NCI-H524 (cell line): ENCODE results near the gene S1PR4.
A peak's percentile ranks its signal among the peaks of the same experiment; 100 is the strongest.
"Not testable (repeated sequence)": the region's sequence is repeated elsewhere in the genome, so short reads cannot be mapped to it uniquely, and the experiment has no call there.

ENCODE experiments used
- DNase-seq, 2 experiments: peaks; one replicate each; lab custom pipeline; 2025; lab: John Stamatoyannopoulos, UW

The S1PR4 gene

GRCh38 chr19:3179739-3180293 lies 1.2 kb downstream of the S1PR4 start:
- DNase-seq: no peak

- DNase-seq: no peak
These were observed 5.4 kb downstream of the S1PR4 start for GRCh38 chr19:3183721-3184641.

- peak; percentile 80 to 83 for DNase-seq
These were observed 6.4 kb downstream of the S1PR4 start for GRCh38 chr19:3184847-3185460.

- peak; percentile 95 to 96 for DNase-seq
These were observed 7.0 kb downstream of the S1PR4 start, which contains the start of gene NCLN for GRCh38 chr19:3185461-3186159. Gene NCLN, plus strand, starts transcription at chr19:3185930. Its CDS starts 101 bp downstream, at chr19:3186031.

- DNase-seq: peak in 1 of 2 experiments; percentile 20
These were observed 7.7 kb downstream of the S1PR4 start for GRCh38 chr19:3186160-3186688.

GRCh38 chr19:3186891-3187661 lies 8.5 kb downstream of the S1PR4 start:
- no peak for DNase-seq

GRCh38 chr19:3187662-3188511 lies 9.3 kb downstream of the S1PR4 start:
- no peak for DNase-seq

GRCh38 chr19:3188627-3189596 lies 10.3 kb downstream of the S1PR4 start:
- DNase-seq: no peak

GRCh38 chr19:3189702-3190469 lies 11.3 kb downstream of the S1PR4 start:
- no peak for DNase-seq

- no peak for DNase-seq
These were observed 11.9 kb downstream of the S1PR4 start for GRCh38 chr19:3190470-3190770.

- DNase-seq: no peak
These were observed 12.6 kb downstream of the S1PR4 start for GRCh38 chr19:3190921-3191805.

- not testable (repeated sequence) for DNase-seq
These were observed 13.2 kb downstream of the S1PR4 start for GRCh38 chr19:3191806-3192104.

- DNase-seq: no peak
These were observed 13.7 kb downstream of the S1PR4 start for GRCh38 chr19:3192228-3192635.

- DNase-seq: no peak
These were observed 14.1 kb downstream of the S1PR4 start for GRCh38 chr19:3192684-3193083.

- DNase-seq: no peak
These were observed 14.9 kb downstream of the S1PR4 start for GRCh38 chr19:3193256-3194105.
